ENCODE data around the gene FLT1. TPM values are rescaled to one million over a fixed set of nuclear protein-coding genes. Genes with fewer than 3 reads are reported as not detected.

Gene FLT1
- total RNA-seq, 4 donors from 2014 or later = 12.5 to 46.2 (median 31.3) TPM

DNA sequence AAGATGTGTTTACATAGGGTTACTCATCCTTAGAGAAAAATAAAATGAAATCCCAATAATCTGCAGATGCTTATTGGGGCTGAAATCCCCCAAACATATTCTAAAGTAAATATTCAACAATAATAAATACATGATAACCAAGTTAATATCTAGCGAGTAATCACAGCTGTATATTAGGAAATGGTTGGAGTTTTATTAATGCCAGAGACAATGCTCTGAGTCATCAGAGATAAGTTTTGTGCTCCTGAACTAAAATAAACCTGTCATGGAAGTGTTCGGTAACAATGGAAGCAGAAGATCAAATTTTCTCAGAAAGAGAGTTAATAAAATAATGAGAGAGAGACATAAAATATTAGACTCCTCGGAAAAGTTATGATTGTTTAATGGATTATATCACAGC lies 31.4 kb downstream of the FLT1 start:
- H3K27ac ChIP-seq (replicated peaks in 1 of 4) = no peak overlapping the region
- 78% methylated on average over 3 of the region's 3 CpGs for WGBS
- peaks cover 0 to 4% (median 0%) of the 10 kb centered on the region in 4 donors for H3K27me3 ChIP-seq
- H3K4me1 ChIP-seq = peaks cover 0 to 4% (median 0%) of the 10 kb centered on the region in 4 donors
- TF ChIP-seq POLR2AphosphoS5 (IDR thresholded peaks at IDR 0.05) (no peak), CTCF (IDR thresholded peaks at IDR 0.05) (no peak), POLR2A (IDR thresholded peaks at IDR 0.05; ENCODE audit: low read depth) (no peak)
- peaks cover 0 to 43% (median 0%) of the 10 kb centered on the region in 4 donors for H3K36me3 ChIP-seq
- intact Hi-C loops (cut with DNase I) = no loop called here
- H3K9me3 ChIP-seq = no peaks in the 10 kb centered on the region
- no peak overlapping the region for H3K4me3 ChIP-seq
- DNase-seq (ENCODE audit: extremely low spot score) = no peak

GRCh38 chr13:28459911-28460310 lies 35.0 kb downstream of the FLT1 start:
- DNase-seq (ENCODE audit: extremely low spot score) = no peak
- no peak overlapping the region for H3K27ac ChIP-seq (replicated peaks in 1 of 4)
- TF ChIP-seq POLR2A (IDR thresholded peaks at IDR 0.05; ENCODE audit: low read depth) = no peak
- TF ChIP-seq EP300 (IDR thresholded peaks at IDR 0.05) = no peak
- TF ChIP-seq POLR2AphosphoS5 (IDR thresholded peaks at IDR 0.05) = no peak
- TF ChIP-seq CTCF (IDR thresholded peaks at IDR 0.05) = no peak
- H3K36me3 ChIP-seq = peaks cover 0 to 27% (median 0%) of the 10 kb centered on the region in 4 donors
- H3K4me1 ChIP-seq = peaks cover 0 to 3% (median 0%) of the 10 kb centered on the region in 4 donors
- intact Hi-C loops (cut with DNase I) = no loop called here
- WGBS = 95% methylated on average over 3 of the region's 4 CpGs
- peaks cover 0 to 4% (median 0%) of the 10 kb centered on the region in 4 donors for H3K27me3 ChIP-seq
- no peaks in the 10 kb centered on the region for H3K9me3 ChIP-seq
- H3K4me3 ChIP-seq = no peak overlapping the region

DNA sequence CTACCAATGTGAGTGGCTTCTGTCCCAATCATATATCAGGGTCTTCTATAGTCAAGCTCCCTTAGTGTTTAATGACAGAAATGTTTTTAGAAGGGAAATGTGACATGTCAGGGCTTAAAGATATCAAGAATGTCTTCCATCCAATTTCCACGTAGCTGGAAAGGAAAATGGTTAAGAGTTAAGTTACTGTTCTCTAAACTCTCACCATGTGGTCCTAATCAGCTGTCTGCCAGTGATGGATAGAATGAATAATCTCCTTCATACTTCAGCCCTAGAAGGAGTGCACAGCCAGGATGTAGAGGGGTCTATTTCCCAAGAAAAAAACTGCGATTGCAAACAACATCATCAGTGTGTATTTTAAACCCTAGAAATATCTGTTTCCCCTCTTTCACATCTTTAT lies 36.3 kb downstream of the FLT1 start:
- Histone ChIP-seq H3K27ac (replicated peaks in 1 of 4) (no peak overlapping the region), H3K36me3 (peaks cover 0 to 19% (median 0%) of the 10 kb centered on the region in 4 donors), H3K27me3 (peaks cover 0 to 9% (median 0%) of the 10 kb centered on the region in 4 donors), H3K4me1 (peaks cover 0 to 3% (median 0%) of the 10 kb centered on the region in 4 donors), H3K9me3 (no peaks in the 10 kb centered on the region), H3K4me3 (no peak overlapping the region)
- TF ChIP-seq CTCF (IDR thresholded peaks at IDR 0.05) (no peak), EP300 (IDR thresholded peaks at IDR 0.05) (no peak), POLR2A (IDR thresholded peaks at IDR 0.05; ENCODE audit: low read depth) (no peak), POLR2AphosphoS5 (IDR thresholded peaks at IDR 0.05) (no peak)
- intact Hi-C loops (cut with DNase I) = no loop called here
- 46% methylated on average over 2 of the region's 2 CpGs for WGBS
- DNase-seq (ENCODE audit: extremely low spot score) = no peak

GRCh38 chr13:28458051-28458450 lies 36.9 kb downstream of the FLT1 start:
- intact Hi-C loops (cut with DNase I) = no loop called here
- no peaks in the 10 kb centered on the region for H3K9me3 ChIP-seq
- 90% methylated on average over 7 of the region's 7 CpGs for WGBS
- H3K4me1 ChIP-seq = peaks cover 0 to 3% (median 1%) of the 10 kb centered on the region in 4 donors
- peaks cover 0 to 19% (median 0%) of the 10 kb centered on the region in 4 donors for H3K36me3 ChIP-seq
- no peak overlapping the region for H3K4me3 ChIP-seq
- DNase-seq (ENCODE audit: extremely low spot score) = no peak
- peaks cover 0 to 14% (median 0%) of the 10 kb centered on the region in 4 donors for H3K27me3 ChIP-seq
- TF ChIP-seq POLR2A (IDR thresholded peaks at IDR 0.05; ENCODE audit: low read depth) = no peak
- no peak for TF ChIP-seq EP300 (IDR thresholded peaks at IDR 0.05)
- no peak for TF ChIP-seq CTCF (IDR thresholded peaks at IDR 0.05)
- TF ChIP-seq POLR2AphosphoS5 (IDR thresholded peaks at IDR 0.05) = no peak
- no peak overlapping the region for H3K27ac ChIP-seq (replicated peaks in 1 of 4)

- Histone ChIP-seq H3K4me3 (no peak overlapping the region), H3K27me3 (peaks cover 0 to 11% (median 0%) of the 10 kb centered on the region in 4 donors), H3K36me3 (peaks cover 0 to 19% (median 0%) of the 10 kb centered on the region in 4 donors), H3K4me1 (peaks cover 0 to 3% (median 1%) of the 10 kb centered on the region in 4 donors), H3K27ac (replicated peaks in 1 of 4) (no peak overlapping the region), H3K9me3 (no peaks in the 10 kb centered on the region)
- TF ChIP-seq POLR2AphosphoS5 (IDR thresholded peaks at IDR 0.05) (no peak), CTCF (IDR thresholded peaks at IDR 0.05) (no peak), POLR2A (IDR thresholded peaks at IDR 0.05; ENCODE audit: low read depth) (no peak), EP300 (IDR thresholded peaks at IDR 0.05) (no peak)
- DNase-seq (ENCODE audit: extremely low spot score) = no peak
- intact Hi-C loops (cut with DNase I) = no loop called here
These were observed 37.4 kb downstream of the FLT1 start for GRCh38 chr13:28457521-28457920.

Measured in esophagus muscularis mucosa (tissue), 4 donors.